MCF 10A (cell line): ENCODE results near the gene KRT7. TPM values are rescaled to one million over a fixed set of nuclear protein-coding genes. Genes with fewer than 3 reads are reported as not detected.

Source experiments
- BruUV-seq: library from RNA; stranded (reverse); fragments of 400-500 nt; replicated peaks from 2 replicates; lab custom pipeline; 2021; lab: Mats Ljungman, UMichigan
- CTCF ChIA-PET: fragments of 300-600 bp; sonication (Branson Sonifier 250); formaldehyde crosslinking; extraction: SDS; loops from one replicate; lab custom pipeline; 2021; ENCODE audit warnings: antibody characterized with exemption, inconsistent platforms; lab: Yijun Ruan, JAX
- POLR2A ChIA-PET: fragments of 300-600, 350-650 bp; sonication (Branson Sonifier 250); formaldehyde crosslinking; extraction: SDS; loops from one replicate; lab custom pipeline; 2020; ENCODE audit warnings: antibody characterized with exemption, inconsistent platforms; lab: Yijun Ruan, JAX
- DNase-seq: peaks from one replicate; pipeline ENCODE4 v3.0.0-alpha.2; 2018; ENCODE audit not compliant: unreplicated experiment
- H3K27ac Mint-ChIP-seq: one replicate; pipeline ENCODE4 v1.8.0; 2022; ENCODE audit warnings: mild to moderate bottlenecking, low read depth, mixed read lengths; ENCODE audit not compliant: unreplicated experiment
- H3K27me3 Mint-ChIP-seq: one replicate; pipeline ENCODE4 v1.8.0; 2022; ENCODE audit warnings: mixed read lengths; ENCODE audit not compliant: insufficient read depth, unreplicated experiment
- H3K36me3 Mint-ChIP-seq: one replicate; pipeline ENCODE4 v1.8.0; 2022; ENCODE audit warnings: mild to moderate bottlenecking, moderate library complexity, mixed read lengths; ENCODE audit not compliant: insufficient read depth, unreplicated experiment
- H3K4me1 Mint-ChIP-seq: one replicate; pipeline ENCODE4 v1.8.0; 2022; ENCODE audit warnings: mixed read lengths; ENCODE audit not compliant: insufficient read depth, unreplicated experiment
- H3K4me3 Mint-ChIP-seq: one replicate; pipeline ENCODE4 v1.8.0; 2022; ENCODE audit warnings: mild to moderate bottlenecking, moderate library complexity, mixed read lengths; ENCODE audit not compliant: unreplicated experiment
- H3K9me3 Mint-ChIP-seq: one replicate; pipeline ENCODE4 v1.8.0; 2022; ENCODE audit warnings: mixed read lengths; ENCODE audit not compliant: unreplicated experiment
- intact Hi-C: fragments of 100-400 bp; cut with micrococcal nuclease; formaldehyde crosslinking; loops from 2 replicates; pipeline ENCODE4 v1.14.1; 2022
- total RNA-seq: library from RNA; stranded (reverse); gene quantifications from 2 replicates; pipeline ENCODE4 v1.2.3, GENCODE V29; 2022
- TF ChIP-seq, protein P1 (sequence below): fragments of 200-600 bp; IDR thresholded peaks from one replicate; pipeline ENCODE4 v1.8.0; 2022; ENCODE audit warnings: antibody characterized with exemption, mild to moderate bottlenecking; ENCODE audit not compliant: unreplicated experiment

The KRT7 gene
- total RNA-seq, 1 experiment from 2014 or later, result 3,360 TPM

DNA sequence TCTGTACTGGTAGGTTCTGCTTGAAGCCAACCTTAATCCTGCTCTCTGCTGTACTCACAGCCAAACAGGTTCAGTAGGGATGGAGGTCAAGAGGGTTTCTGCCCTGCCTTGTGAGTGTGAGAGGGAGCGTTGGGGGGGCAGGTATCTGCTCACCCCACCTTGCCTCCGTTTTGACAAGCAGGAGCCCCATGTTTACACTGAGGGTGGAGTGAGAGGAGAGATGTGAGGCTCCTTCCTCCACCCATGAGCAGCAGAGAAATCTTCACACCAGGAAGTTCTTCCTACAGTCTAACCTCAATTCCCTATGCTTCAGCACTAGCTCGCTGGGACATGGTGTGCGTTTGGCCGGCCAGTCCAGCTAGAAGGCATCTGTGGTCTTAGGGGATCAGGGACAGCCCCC is 45.4 kb upstream of the KRT7 start:
- H3K36me3 Mint-ChIP-seq, result no peaks in the 10 kb centered on the region
- H3K4me1 Mint-ChIP-seq, result peaks cover 58% of the 10 kb centered on the region
- BruUV-seq, result no TSS peak
- TF ChIP-seq, protein P1, sequence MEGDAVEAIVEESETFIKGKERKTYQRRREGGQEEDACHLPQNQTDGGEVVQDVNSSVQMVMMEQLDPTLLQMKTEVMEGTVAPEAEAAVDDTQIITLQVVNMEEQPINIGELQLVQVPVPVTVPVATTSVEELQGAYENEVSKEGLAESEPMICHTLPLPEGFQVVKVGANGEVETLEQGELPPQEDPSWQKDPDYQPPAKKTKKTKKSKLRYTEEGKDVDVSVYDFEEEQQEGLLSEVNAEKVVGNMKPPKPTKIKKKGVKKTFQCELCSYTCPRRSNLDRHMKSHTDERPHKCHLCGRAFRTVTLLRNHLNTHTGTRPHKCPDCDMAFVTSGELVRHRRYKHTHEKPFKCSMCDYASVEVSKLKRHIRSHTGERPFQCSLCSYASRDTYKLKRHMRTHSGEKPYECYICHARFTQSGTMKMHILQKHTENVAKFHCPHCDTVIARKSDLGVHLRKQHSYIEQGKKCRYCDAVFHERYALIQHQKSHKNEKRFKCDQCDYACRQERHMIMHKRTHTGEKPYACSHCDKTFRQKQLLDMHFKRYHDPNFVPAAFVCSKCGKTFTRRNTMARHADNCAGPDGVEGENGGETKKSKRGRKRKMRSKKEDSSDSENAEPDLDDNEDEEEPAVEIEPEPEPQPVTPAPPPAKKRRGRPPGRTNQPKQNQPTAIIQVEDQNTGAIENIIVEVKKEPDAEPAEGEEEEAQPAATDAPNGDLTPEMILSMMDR, result no peak
- ChIA-PET CTCF (interaction anchor here (1.8 kb wide), 1 partner anchor 25 kb away, joined by 5 read pairs; no protein-coding TSS in a partner anchor), POLR2A (interaction anchor here (0.7 kb wide), 1 partner anchor 33 kb away, joined by 3 read pairs; no protein-coding TSS in a partner anchor)
- H3K27ac Mint-ChIP-seq, result peak overlapping the region; percentile 19
- no peaks in the 10 kb centered on the region for H3K9me3 Mint-ChIP-seq
- no peaks in the 10 kb centered on the region for H3K27me3 Mint-ChIP-seq
- no peak for DNase-seq
- no peak overlapping the region for H3K4me3 Mint-ChIP-seq
- intact Hi-C loops, result no loop called here

DNA sequence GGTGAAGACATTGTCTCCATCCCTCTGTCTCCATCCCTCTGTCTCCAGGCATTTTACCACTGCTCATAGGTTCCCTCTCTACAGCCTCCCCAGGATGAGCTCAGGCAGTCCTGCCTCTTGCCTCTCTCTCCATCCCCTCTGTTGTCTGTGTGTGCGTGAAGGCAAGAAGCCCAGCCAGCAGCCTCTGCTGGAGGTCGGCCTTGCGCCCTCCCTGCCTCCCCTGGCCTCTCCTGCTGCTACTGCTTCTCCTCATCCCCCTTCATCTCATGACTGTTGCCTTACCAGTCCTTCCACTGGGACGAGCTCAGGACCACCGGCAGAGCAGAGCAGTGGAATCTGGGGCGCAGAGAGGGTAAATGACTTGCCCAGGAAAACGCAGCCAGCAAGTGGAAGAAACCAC is 44.4 kb upstream of the KRT7 start:
- peaks cover 54% of the 10 kb centered on the region for H3K4me1 Mint-ChIP-seq
- no peaks in the 10 kb centered on the region for H3K27me3 Mint-ChIP-seq
- TF ChIP-seq, protein P1, result no peak
- ChIA-PET CTCF (interaction anchor here (0.7 kb wide), 1 partner anchor 91 kb away, joined by 3 read pairs; no protein-coding TSS in a partner anchor), POLR2A (interaction anchor here (4.1 kb wide), 1 partner anchor 12 kb away, joined by 43 read pairs; no protein-coding TSS in a partner anchor)
- no peak for DNase-seq
- no peaks in the 10 kb centered on the region for H3K9me3 Mint-ChIP-seq
- peak overlapping the region; percentile 19 for H3K27ac Mint-ChIP-seq
- no TSS peak for BruUV-seq
- intact Hi-C loops, result no loop called here
- H3K4me3 Mint-ChIP-seq, result no peak overlapping the region
- H3K36me3 Mint-ChIP-seq, result no peaks in the 10 kb centered on the region

DNA sequence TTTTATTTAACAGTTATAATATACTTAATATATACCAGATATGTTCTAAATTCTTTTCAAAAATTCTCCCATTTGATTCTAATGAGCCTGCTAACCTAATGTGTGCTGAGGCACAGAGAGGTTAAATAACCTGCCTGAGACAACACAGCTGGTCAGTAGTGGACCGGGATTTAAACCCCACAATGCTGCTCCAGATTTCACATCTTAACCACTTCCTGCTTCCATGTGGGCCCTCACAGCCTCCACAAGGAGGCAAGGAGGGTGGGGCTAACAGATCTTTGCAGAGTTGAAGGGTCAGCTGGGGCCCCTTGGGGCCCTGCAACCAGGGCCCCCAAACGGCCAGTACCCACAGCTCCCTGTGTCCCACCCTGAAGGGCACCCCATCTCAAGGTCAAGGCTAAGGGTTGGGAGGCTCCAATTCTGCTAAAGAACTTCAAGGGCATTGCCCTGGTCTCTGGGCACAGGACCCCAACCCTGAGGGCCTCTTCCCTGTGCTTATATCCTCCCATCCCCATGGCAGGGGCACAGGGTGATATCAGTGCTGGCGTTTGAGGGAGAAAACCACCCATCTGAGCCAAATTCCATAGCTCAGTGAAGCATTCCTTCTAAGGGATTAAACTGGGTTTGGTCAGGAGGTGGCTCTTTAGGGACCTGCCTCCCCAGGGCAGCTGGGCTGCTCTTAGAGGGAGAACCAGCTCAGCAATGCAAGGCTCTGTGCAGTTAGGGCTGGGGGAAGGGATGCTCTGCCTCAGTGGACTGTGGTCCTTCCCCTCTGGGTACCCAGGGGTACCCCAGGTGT is 43.5 kb upstream of the KRT7 start:
- no peak for DNase-seq
- BruUV-seq, result no TSS peak
- H3K9me3 Mint-ChIP-seq, result no peaks in the 10 kb centered on the region
- TF ChIP-seq, protein P1, result no peak
- peaks cover 53% of the 10 kb centered on the region for H3K4me1 Mint-ChIP-seq
- POLR2A ChIA-PET, result interaction anchor here (0.7 to 4.1 kb wide), 2 partner anchors 13 to 263 kb away, joined by 3 to 43 read pairs; no protein-coding TSS in a partner anchor
- no peaks in the 10 kb centered on the region for H3K36me3 Mint-ChIP-seq
- intact Hi-C loops, result no loop called here
- H3K4me3 Mint-ChIP-seq, result no peak overlapping the region
- H3K27me3 Mint-ChIP-seq, result no peaks in the 10 kb centered on the region
- CTCF ChIA-PET, result interaction anchor here (0.6 to 1.5 kb wide), 5 partner anchors 13 to 164 kb away, joined by 3 to 4 read pairs (median 3); no protein-coding TSS in a partner anchor
- H3K27ac Mint-ChIP-seq, result no peak overlapping the region
